Adrenal gland (tissue), 12 donors: ENCODE measurements around the gene GPR4. TPM values are rescaled to one million over a fixed set of nuclear protein-coding genes. Genes with fewer than 3 reads are reported as not detected.

ENCODE experiments used
- DNase-seq, 7 donors: peaks; one replicate each; pipeline ENCODE4 v3.0.0-alpha.2; 2019 to 2020
- H3K27ac ChIP-seq, 5 donors: fragments of 200-600 bp; sonication (generic) in 4 of 5; 1 replicate in 3 of 5; 2 replicates in 2 of 5; pipeline versions ENCODE4 v1.5.1 to v1.8.0; 2016 to 2020; ENCODE audit warnings: mild to moderate bottlenecking in 1 of 5
- H3K27me3 ChIP-seq: fragments of 200-600 bp; 2 replicates; pipeline ENCODE4 v1.8.0; 2021
- H3K36me3 ChIP-seq, 2 donors: fragments of 200-600 bp; replicated peaks in 1 of 2; 1 replicate in 1 of 2; 2 replicates in 1 of 2; pipeline versions ENCODE4 v1.5.1 to v1.8.0; 2018 to 2022
- H3K4me1 ChIP-seq, 2 donors: fragments of 200-600 bp; replicated peaks in 1 of 2; 1 replicate in 1 of 2; 2 replicates in 1 of 2; pipeline versions ENCODE4 v1.5.1 to v1.8.0; 2018 to 2021
- H3K4me3 ChIP-seq, 4 donors: fragments of 200-600 bp; sonication (generic) in 3 of 4; one replicate each; pipeline ENCODE4 v1.5.1; 2016 to 2018
- H3K9me3 ChIP-seq, 3 donors: fragments of 200-600 bp; sonication (generic) in 1 of 3; replicated peaks in 1 of 3; 1 replicate in 2 of 3; 2 replicates in 1 of 3; pipeline versions ENCODE4 v1.5.1 to v1.8.0; 2016 to 2021
- CTCF ChIP-seq, 6 experiments: fragments of 450-650 bp in 4 of 6; fragments of 200-600 bp in 2 of 6; sonication (generic) in 1 of 6; IDR thresholded peaks; 1 replicate in 5 of 6; 2 replicates in 1 of 6; pipeline versions ENCODE4 v1.5.1 to v1.8.0; 2016 to 2021; ENCODE audit warnings: antibody characterized with exemption in 6 of 6, mild to moderate bottlenecking in 2 of 6, moderate library complexity in 1 of 6
- POLR2A ChIP-seq, 2 donors: fragments of 450-650 bp; IDR thresholded peaks; one replicate each; pipeline ENCODE4 v1.6.1; 2017; ENCODE audit warnings: antibody characterized with exemption in 2 of 2, mild to moderate bottlenecking in 2 of 2, moderate library complexity in 1 of 2
- WGBS, 4 donors: extraction: QIAGEN DNeasy Blood & Tissue Kit in 2 of 4; methylation state at CpG; one replicate each; pipeline versions ENCODE4 v1.1.5 to v1.1.7; 2013 to 2017; 5-methylcytosine and 5-hydroxymethylcytosine counted together
- intact Hi-C, 2 donors: fragments of 100-400 bp; cut with DNase I; formaldehyde crosslinking; loops; one replicate each; pipeline versions ENCODE4 v1.14.1 to v1.15.0; 2022 to 2023
- polyA plus RNA-seq, 3 donors: library from polyadenylated mRNA; stranded (reverse); fragments of 200-250 nt in 2 of 3; fragments of 350-450 nt in 1 of 3; fragmentation: Illumina TruSeq in 1 of 3; extraction: RNeasy Lipid Tissue Mini Kit (QIAGEN cat#74804) in 1 of 3; gene quantifications; one replicate each; pipeline ENCODE4 v1.2.3, GENCODE V29; 2013 to 2014
- total RNA-seq, 9 donors: library from RNA; depleted of rRNA in 4 of 9; stranded (reverse); fragments of >200 nt in 4 of 9; fragments of 120-200 nt in 1 of 9; fragmentation: NEBNext Ultra II Directional in 1 of 9; extraction: Animal tissue kit (Norgen Biotek cat#: 25700) in 1 of 9; gene quantifications; one replicate each; pipeline versions ENCODE4 v1.1.0 to v1.2.4, GENCODE V29; 2013 to 2023
- donor health status: healthy with polysubstance abuse.
- donor health status: Bipolar disorder and iron deficiency.
- donor health status: DM: yes; HTN: yes; CAD: no.
- donor health status: DM: no; HTN: no; CAD: no.
- donor health status: DM: no; HTN: no; CAD: no.
- donor health status: DM: yes; HTN: yes; CAD: no.

GPR4 gene
- total and polyA plus RNA-seq, 12 donors = 0.55 to 11.3 (median 4.0) TPM

GRCh38 chr19:45581576-45581975 lies 20.4 kb downstream of the GPR4 start:
- intact Hi-C loops = no loop called here
- H3K4me3 ChIP-seq = no peak overlapping the region
- H3K27me3 ChIP-seq = no peaks in the 10 kb centered on the region
- TF ChIP-seq POLR2A (IDR thresholded peaks at IDR 0.05) (no peak), CTCF (IDR thresholded peaks at IDR 0.05) (no peak)
- 88 to 94% (median 90%) methylated on average over 7 of the region's 7 CpGs for WGBS, 4 donors
- peaks cover 0 to 26% of the 10 kb centered on the region in 2 donors for H3K4me1 ChIP-seq
- DNase-seq = no peak
- H3K27ac ChIP-seq = no peak overlapping the region
- H3K9me3 ChIP-seq = no peaks in the 10 kb centered on the region
- H3K36me3 ChIP-seq = no peaks in the 10 kb centered on the region

- Histone ChIP-seq H3K4me3 (no peak overlapping the region), H3K9me3 (no peaks in the 10 kb centered on the region), H3K27me3 (no peaks in the 10 kb centered on the region), H3K36me3 (no peaks in the 10 kb centered on the region), H3K4me1 (peaks cover 10 to 20% of the 10 kb centered on the region in 2 donors), H3K27ac (no peak overlapping the region)
- no peak for DNase-seq
- intact Hi-C loops = no loop called here
- TF ChIP-seq POLR2A (IDR thresholded peaks at IDR 0.05) = no peak
- TF ChIP-seq CTCF (IDR thresholded peaks at IDR 0.05) = no peak
- whole genome bisulfite sequencing, 4 donors = 76 to 89% (median 84%) methylated on average over 5 of the region's 5 CpGs
Measured at GRCh38 chr19:45578861-45579260, 23.2 kb downstream of the GPR4 start.

- Histone ChIP-seq H3K36me3 (no peaks in the 10 kb centered on the region), H3K4me3 (no peak overlapping the region), H3K27ac (peak overlapping the region in 4 of 5 donors; percentile 58 to 86 (median 78)), H3K9me3 (no peaks in the 10 kb centered on the region), H3K4me1 (peaks cover 10 to 11% of the 10 kb centered on the region in 2 donors), H3K27me3 (no peaks in the 10 kb centered on the region)
- DNase-seq = peak in 6 of 7 donors; percentile 75 to 88 (median 84)
- intact Hi-C loops = no loop called here
- no peak for TF ChIP-seq CTCF (IDR thresholded peaks at IDR 0.05)
- TF ChIP-seq POLR2A (IDR thresholded peaks at IDR 0.05) = no peak
- WGBS, 4 donors = 26 to 48% (median 44%) methylated on average over 11 of the region's 11 CpGs
Measured at GRCh38 chr19:45577111-45577905, 24.7 kb downstream of the GPR4 start.

- no peaks in the 10 kb centered on the region for H3K9me3 ChIP-seq
- peak overlapping the region in 4 of 5 donors; percentile 58 to 86 (median 78) for H3K27ac ChIP-seq
- H3K27me3 ChIP-seq = no peaks in the 10 kb centered on the region
- intact Hi-C loops = no loop called here
- no peak for DNase-seq
- no peak overlapping the region for H3K4me3 ChIP-seq
- WGBS, 4 donors = 35 to 91% (median 70%) methylated on average over 2 to 3 of the region's 3 CpGs
- TF ChIP-seq POLR2A (IDR thresholded peaks at IDR 0.05) = no peak
- no peak for TF ChIP-seq CTCF (IDR thresholded peaks at IDR 0.05)
- H3K36me3 ChIP-seq = no peaks in the 10 kb centered on the region
- peaks cover 10 to 11% of the 10 kb centered on the region in 2 donors for H3K4me1 ChIP-seq
Measured at GRCh38 chr19:45576682-45577081, 25.3 kb downstream of the GPR4 start.
